SK-N-DZ (cell line): Measurements from ENCODE around the gene HNRNPAB.
"Not testable (repeated sequence)": the region's sequence is repeated elsewhere in the genome, so short reads cannot be mapped to it uniquely, and the experiment has no call there.

Experiments used
- DNase-seq: peaks from one replicate; pipeline ENCODE4 v3.0.0-alpha.2; 2015; ENCODE audit warnings: low spot score

Gene HNRNPAB

GRCh38 chr5:178196281-178196812, 8.0 kb upstream of the HNRNPAB start:
- DNase-seq: no peak

- DNase-seq: no peak
These were observed 7.3 kb upstream of the HNRNPAB start for GRCh38 chr5:178196986-178197385.

- not testable (repeated sequence) for DNase-seq
These were observed 6.2 kb upstream of the HNRNPAB start for GRCh38 chr5:178198151-178198550.

DNA sequence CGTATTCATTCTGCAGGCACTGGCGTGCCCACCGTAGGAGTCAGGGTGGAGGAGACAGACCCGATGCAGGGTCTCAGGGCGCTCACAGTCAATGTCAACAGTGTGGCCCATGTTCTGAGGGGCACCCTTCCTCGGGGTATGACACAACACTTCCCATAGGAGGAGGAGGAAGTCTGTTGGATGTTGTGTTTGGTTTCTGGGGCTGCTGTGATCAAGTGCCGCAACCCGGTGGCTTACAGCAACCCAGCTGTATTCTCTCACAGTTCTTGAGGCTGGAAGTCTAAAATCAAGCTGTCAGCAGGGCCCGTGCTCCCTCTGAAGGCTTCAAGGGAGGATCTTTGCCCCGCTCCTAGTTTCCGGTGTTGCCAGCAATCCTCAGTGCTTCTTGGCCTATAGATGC, 5.6 kb upstream of the HNRNPAB start:
- DNase-seq: no peak

DNA sequence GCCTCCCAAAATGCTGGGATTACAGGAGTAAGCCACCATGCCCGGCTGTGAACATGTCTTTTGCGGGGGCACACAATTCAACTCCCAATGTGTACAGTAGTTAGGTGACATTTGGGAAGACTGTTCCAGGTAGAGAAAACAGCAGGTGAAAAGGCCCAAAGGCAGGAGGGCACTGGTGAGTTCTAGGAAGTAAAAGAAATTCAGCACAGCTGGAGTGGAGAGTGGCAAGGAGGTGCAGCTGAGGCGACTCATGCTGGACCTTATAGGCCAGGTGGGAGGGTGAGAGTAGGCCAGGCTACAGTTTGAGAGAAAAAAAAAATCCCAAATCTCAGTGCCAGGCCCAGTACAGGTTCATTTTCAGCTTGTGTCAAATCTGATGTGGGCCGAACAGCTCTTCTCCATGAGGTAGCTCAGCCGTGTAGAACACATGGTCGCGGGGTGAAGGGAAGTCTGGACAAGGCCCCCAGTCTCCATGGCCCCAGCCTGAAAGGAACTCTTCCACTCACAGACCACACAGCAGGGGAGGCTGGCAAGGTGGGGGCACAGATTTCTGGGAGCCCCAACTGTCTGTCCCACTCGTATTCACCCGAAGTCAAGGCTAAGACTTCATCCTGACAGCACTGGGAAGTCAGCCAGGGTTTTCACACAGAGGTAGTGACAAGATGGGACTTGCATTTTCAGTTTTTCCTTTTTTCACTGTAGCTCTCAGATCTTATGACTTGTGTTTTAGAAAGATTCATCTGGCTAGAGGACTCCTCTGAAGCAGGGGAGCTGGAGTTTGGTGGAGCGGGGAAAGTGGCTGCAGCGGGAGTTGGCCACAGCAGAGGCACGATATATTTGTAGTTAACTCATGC, 4.5 kb upstream of the HNRNPAB start:
- DNase-seq: no peak

DNA sequence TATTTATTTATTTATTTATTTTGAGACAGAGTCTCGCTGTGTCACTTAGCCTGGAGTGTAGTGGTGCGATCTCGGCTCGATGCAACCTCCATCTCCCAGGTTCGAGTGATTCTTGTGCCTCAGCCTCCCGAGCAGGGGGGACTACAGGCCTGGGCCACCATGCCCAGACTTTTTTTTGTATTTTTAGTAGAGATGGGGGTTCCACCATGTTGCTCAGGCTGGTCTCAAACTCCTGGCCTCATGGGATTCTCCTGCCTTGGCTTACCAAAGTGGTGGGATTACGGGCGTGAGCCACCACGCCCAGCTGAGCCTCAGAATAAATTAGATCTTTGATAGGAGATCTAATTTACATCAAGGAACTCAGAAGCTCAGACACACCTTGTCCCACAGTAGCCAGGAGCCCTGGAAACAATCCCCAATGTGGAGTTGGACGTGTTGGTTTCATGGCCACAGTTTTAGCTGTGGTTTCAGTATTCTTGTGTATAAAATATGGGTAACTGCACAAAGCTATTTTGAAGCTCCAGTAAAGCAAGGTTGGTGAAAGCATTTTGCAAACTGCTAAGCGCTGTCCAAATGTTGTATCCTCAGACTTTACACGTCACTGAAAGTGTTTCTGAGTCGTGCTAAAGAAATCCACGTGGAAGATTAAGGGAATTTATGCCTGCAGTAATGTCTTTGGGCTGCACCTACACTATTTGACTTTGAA, 3.0 kb upstream of the HNRNPAB start:
- DNase-seq: no peak

GRCh38 chr5:178201927-178202235, 2.5 kb upstream of the HNRNPAB start:
- DNase-seq: no peak

DNA sequence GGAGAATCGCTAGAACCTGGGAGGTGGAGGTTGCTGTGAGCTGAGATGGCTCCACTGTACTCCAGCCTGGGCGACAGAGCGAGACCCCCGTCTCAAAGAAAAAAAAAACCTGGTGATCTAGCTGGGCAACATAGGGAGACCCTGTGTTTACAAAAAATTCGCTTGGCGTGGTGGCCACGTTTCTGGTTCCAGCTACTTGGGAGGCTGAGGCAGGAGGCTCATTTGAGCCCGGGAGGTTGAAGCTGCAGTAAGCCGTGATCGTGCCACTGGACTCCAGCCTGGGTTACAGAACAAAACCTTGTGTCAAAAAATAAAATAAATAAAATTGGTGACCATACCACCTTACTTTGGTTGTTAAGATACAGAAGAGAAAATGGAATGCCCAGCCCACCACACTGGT, 1.8 kb upstream of the HNRNPAB start:
- no peak for DNase-seq

DNA sequence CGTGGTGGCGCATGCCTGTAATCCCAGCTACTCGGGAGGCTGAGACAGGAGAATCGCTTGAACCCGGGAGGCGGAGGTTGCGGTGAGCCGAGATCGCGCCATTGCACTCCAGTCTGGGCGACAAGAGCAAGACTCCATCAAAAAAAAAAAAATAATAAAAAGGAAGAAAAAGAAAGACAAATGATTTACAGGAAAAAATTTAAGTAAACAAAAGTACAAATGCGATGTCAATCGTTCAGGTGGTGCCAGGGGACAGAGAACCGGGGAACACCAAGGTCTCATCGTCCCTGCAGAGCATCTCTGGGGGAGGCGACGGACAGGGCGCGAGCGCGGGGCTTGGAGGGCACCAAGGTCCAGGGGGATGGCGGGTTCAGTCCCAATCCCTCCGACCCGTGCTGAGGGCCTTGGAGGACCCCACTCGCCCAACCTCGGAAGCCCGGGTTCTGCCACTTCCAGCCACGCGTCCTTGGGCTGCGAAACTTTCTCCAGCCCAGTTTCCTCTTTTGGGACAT, 607 bp upstream of the HNRNPAB start:
- DNase-seq: no peak

- peak; percentile 61 for DNase-seq
These were observed 809 bp downstream of the HNRNPAB start for GRCh38 chr5:178204935-178205748.

DNA sequence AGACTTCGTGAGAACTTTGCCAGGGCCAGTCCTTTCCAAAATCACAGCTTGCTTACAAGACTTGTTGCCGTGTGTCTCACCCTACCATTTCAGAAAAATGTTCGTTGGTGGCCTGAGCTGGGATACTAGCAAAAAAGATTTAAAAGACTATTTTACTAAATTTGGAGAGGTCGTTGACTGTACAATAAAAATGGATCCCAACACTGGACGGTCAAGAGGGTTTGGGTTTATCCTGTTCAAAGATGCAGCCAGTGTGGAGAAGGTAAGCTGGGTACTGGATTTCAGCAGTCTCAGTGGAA, 1.4 kb downstream of the HNRNPAB start:
- DNase-seq: no peak

DNA sequence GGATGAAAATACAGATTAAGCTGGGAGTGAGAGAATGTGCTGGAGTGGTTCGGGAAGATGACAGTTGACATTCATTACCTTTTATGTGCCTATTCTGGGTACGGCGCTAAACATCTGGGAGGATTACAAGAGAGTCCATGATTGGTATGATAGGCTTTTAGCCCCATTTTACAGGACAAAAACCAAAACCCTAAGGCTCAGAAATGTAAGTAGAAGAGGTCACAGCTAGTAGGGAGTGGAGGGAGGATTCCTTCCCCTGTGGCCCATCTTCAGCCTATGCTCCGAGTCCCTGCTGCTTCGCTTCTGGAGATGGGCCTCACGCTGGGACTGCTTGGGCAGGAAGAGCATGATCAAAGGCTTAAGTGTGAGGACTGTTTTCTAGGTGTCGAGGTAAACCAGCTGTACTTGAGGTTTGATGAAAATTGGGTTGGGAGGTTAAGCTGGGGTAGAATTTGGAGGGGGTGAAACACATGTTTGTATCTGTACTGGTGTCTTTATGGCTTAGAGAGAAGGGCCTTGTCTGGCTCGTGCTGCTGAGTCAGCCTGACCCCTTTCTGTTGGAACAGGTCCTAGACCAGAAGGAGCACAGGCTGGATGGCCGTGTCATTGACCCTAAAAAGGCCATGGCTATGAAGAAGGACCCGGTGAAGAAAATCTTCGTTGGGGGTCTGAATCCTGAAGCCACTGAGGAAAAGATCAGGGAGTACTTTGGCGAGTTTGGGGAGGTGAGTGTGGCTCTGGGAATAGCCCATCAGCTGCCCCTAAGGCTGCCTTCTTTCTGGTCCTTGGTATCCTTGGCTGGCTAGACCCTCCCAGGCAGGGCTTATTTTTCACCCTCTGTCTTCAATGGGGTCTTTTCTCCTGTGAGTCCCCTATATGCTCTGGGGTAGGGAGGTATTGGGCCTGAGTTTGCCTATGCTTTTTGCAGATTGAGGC, 2.1 kb downstream of the HNRNPAB start:
- no peak for DNase-seq

GRCh38 chr5:178207183-178207916, 3.0 kb downstream of the HNRNPAB start:
- DNase-seq: no peak

GRCh38 chr5:178207917-178208280, 3.6 kb downstream of the HNRNPAB start:
- no peak for DNase-seq

DNA sequence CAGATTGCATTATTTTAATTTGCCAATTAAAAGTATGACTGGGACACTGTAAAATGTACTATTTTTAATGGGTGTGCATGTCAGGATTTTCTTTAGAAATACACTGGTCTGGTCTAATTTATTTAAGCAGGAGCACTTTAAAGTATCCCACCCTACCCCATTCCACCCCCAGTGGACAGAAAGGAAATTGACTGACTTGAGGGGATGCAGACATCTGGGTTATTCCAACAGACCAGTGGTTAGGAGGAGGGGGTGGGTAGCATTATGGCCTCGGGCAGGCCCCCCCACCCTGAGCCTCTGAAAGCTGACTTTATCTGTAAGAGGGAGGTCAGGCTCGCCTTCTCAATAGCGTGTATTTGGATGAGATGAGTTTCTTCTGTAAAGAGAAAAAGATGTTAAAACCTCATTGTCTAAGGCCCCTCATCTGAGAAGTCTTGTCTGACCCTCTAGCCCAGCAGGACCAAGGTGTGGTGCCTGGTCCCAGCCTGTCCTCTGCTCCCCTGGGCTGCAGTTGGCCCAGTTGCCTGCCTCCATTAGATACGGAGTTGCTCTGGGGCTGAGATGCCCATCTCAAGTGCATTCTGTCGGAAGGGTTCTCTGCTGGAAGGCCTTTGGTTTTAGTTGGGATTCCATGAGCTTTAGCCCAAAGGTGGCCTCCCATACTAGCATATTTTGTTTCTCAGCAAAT, 4.4 kb downstream of the HNRNPAB start:
- no peak for DNase-seq

DNA sequence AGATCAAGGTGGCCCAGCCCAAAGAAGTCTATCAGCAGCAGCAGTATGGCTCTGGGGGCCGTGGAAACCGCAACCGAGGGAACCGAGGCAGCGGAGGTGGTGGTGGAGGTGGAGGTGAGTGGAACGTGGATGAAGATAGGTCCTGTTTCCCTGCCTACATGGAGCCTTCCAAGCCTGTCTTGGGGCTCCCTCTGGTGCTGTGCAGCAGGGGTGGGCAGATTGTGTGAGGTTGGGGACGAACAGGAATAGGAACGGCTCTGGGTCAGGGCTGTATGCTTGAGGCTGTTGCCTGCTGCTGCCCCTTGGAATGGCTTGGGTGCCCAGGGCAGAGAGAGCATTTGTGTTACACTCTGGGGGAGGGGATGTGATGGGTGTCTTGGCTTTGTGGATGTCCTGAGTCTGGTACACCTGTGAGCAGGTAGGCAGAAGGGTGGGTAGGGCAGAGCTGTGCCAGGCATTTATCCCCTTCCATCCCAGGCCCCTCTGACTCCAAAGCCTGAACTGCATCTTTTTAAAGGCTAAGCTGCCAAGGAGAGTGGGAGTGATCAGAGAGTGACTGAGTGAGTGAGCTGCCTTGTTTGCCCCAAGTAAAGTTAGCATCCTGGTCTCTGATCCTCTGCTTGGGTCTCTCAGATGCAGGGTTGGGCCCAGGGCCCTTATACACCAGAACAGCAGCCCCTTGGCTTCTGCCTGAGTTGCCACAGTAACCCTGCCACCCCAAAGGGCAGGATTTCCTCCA, 5.2 kb downstream of the HNRNPAB start:
- DNase-seq: no peak

- DNase-seq: no peak
These were observed 5.8 kb downstream of the HNRNPAB start for GRCh38 chr5:178210073-178210535.

DNA sequence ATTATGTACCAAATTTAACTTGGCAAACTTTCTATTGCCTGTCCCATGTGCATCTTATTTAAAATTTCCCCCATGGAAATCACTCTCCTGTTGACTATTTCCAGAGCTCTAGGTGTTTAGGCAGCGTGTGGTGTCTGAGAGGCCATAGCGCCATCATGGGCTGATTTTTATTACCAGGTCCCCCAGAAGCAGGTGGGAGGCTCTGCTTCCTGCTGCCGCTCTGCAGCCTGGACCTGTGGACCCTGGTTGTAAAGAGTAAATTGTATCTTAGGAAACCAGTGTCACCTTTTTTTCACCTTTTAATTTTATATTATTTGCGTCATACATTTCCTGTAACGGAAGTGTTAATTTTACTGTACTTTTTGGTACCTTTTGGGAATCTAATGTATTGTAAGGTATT, 6.4 kb downstream of the HNRNPAB start:
- no peak for DNase-seq
